WTC11 (cell line): ENCODE data around the gene TTC38. TPM values are rescaled to one million over a fixed set of nuclear protein-coding genes. Genes with fewer than 3 reads are reported as not detected.

Source experiments
- ATAC-seq: fragments of 200-7000 bp; cut with Tn5 transposase; 2 replicates; pipeline ENCODE4 v1.10.0; 2021; ENCODE audit warnings: mild to moderate bottlenecking, moderate library complexity
- CTCF ChIA-PET: fragments of 300-600 bp; sonication (Branson Sonifier 250); formaldehyde crosslinking; loops from one replicate; lab custom pipeline; 2021; ENCODE audit warnings: antibody characterized with exemption; lab: Charles Lee
- POLR2A ChIA-PET: fragments of 350-600 bp; sonication (Branson Sonifier 250); formaldehyde crosslinking; loops from one replicate; lab custom pipeline; 2021; ENCODE audit warnings: antibody characterized with exemption; lab: Charles Lee
- DNase-seq: peaks from one replicate; pipeline ENCODE4 v3.0.0; 2021; ENCODE audit warnings: low spot score
- H3K27ac Mint-ChIP-seq: 2 replicates; pipeline ENCODE4 v1.8.0; 2021; ENCODE audit warnings: mixed read lengths
- H3K27me3 Mint-ChIP-seq: 2 replicates; pipeline ENCODE4 v1.8.0; 2021; ENCODE audit warnings: low read depth, mild to moderate bottlenecking, moderate library complexity, mixed read lengths
- H3K36me3 Mint-ChIP-seq: 2 replicates; pipeline ENCODE4 v1.8.0; 2021; ENCODE audit warnings: mixed read lengths
- H3K4me1 Mint-ChIP-seq: 2 replicates; pipeline ENCODE4 v1.8.0; 2022; ENCODE audit warnings: mixed read lengths
- H3K4me3 Mint-ChIP-seq: 2 replicates; pipeline ENCODE4 v1.8.0; 2021; ENCODE audit warnings: mild to moderate bottlenecking, moderate library complexity, mixed read lengths
- H3K9me3 Mint-ChIP-seq: 2 replicates; pipeline ENCODE4 v1.8.0; 2021; ENCODE audit warnings: mixed read lengths
- CBFB ChIP-seq: sonication (generic); formaldehyde crosslinking; IDR thresholded peaks from 2 replicates; pipeline ENCODE4 v1.8.1; 2022; ENCODE audit warnings: mild to moderate bottlenecking, low read depth, missing genetic modification reagents
- CREB1 ChIP-seq: sonication (generic); formaldehyde crosslinking; IDR thresholded peaks from 2 replicates; pipeline ENCODE4 v1.8.0; 2023; ENCODE audit warnings: mild to moderate bottlenecking, missing genetic modification reagents
- CREM ChIP-seq: sonication (generic); formaldehyde crosslinking; IDR thresholded peaks from 2 replicates; pipeline ENCODE4 v1.8.1; 2022; ENCODE audit warnings: mild to moderate bottlenecking, missing genetic modification reagents, moderate library complexity
- ERG ChIP-seq: fragments of 250-450 bp; sonication (Bioruptor Pico); IDR thresholded peaks from 2 replicates; pipeline ENCODE4 v1.8.0; 2021; ENCODE audit warnings: mild to moderate bottlenecking
- FOXK1 ChIP-seq: sonication (generic); formaldehyde crosslinking; IDR thresholded peaks from 2 replicates; pipeline ENCODE4 v1.8.0; 2022; ENCODE audit warnings: mild to moderate bottlenecking, moderate library complexity, missing genetic modification reagents
- JAZF1 ChIP-seq: fragments of 250-450 bp; sonication (Bioruptor Pico); IDR thresholded peaks from 2 replicates; pipeline ENCODE4 v1.9.0; 2021; ENCODE audit warnings: moderate library complexity, mild to moderate bottlenecking, inconsistent platforms
- MLX ChIP-seq: sonication (generic); formaldehyde crosslinking; IDR thresholded peaks from 2 replicates; pipeline ENCODE4 v1.8.1; 2023; ENCODE audit warnings: mild to moderate bottlenecking, missing genetic modification reagents, moderate library complexity
- MXD4 ChIP-seq: fragments of 250-450 bp; sonication (Bioruptor Pico); IDR thresholded peaks from 2 replicates; pipeline ENCODE4 v1.8.0; 2021; ENCODE audit warnings: mild to moderate bottlenecking, moderate library complexity, borderline replicate concordance
- MYBL2 ChIP-seq: sonication (generic); formaldehyde crosslinking; IDR thresholded peaks from 2 replicates; pipeline ENCODE4 v1.8.1; 2023; ENCODE audit warnings: mild to moderate bottlenecking, moderate library complexity, missing genetic modification reagents
- NFYB ChIP-seq: sonication (generic); formaldehyde crosslinking; conservative IDR thresholded peaks from 2 replicates; pipeline ENCODE4 v1.8.0; 2022; ENCODE audit warnings: low read depth, missing genetic modification reagents
- NR1H2 ChIP-seq: sonication (generic); formaldehyde crosslinking; IDR thresholded peaks from 2 replicates; pipeline ENCODE4 v1.9.0; 2021; ENCODE audit warnings: mild to moderate bottlenecking, moderate library complexity, missing genetic modification reagents
- NR2C2 ChIP-seq: sonication (generic); formaldehyde crosslinking; IDR thresholded peaks from 2 replicates; pipeline ENCODE4 v1.8.0; 2022; ENCODE audit warnings: mild to moderate bottlenecking, missing genetic modification reagents
- SP1 ChIP-seq: sonication (generic); formaldehyde crosslinking; conservative IDR thresholded peaks from 2 replicates; pipeline ENCODE4 v1.8.1; 2022; ENCODE audit warnings: missing genetic modification reagents
- TEAD1 ChIP-seq: sonication (generic); formaldehyde crosslinking; IDR thresholded peaks from 2 replicates; pipeline ENCODE4 v1.8.0; 2022; ENCODE audit warnings: mild to moderate bottlenecking, missing genetic modification reagents
- TP53 ChIP-seq: sonication (generic); formaldehyde crosslinking; IDR thresholded peaks from 2 replicates; pipeline ENCODE4 v1.8.1; 2023; ENCODE audit warnings: mild to moderate bottlenecking, missing genetic modification reagents
- total RNA-seq: library from RNA; stranded (reverse); gene quantifications from 3 replicates; pipeline ENCODE4 v1.2.3, GENCODE V29; 2021
- TF ChIP-seq, protein P1 (sequence below): fragments of 250-450 bp; sonication (Bioruptor Pico); IDR thresholded peaks from 2 replicates; pipeline ENCODE4 v1.9.0; 2021; ENCODE audit warnings: mild to moderate bottlenecking
- TF ChIP-seq, protein P2 (sequence below): sonication (generic); formaldehyde crosslinking; IDR thresholded peaks from 2 replicates; pipeline ENCODE4 v1.8.1; 2022; ENCODE audit warnings: missing genetic modification reagents, borderline replicate concordance
- TF ChIP-seq, protein P3 (sequence below): fragments of 250-450 bp; sonication (Bioruptor Pico); IDR thresholded peaks from 2 replicates; pipeline ENCODE4 v1.9.0; 2021; ENCODE audit warnings: mild to moderate bottlenecking
- TF ChIP-seq, protein P4 (sequence below): fragments of 250-450 bp; sonication (Bioruptor Pico); IDR thresholded peaks from 2 replicates; pipeline ENCODE4 v1.9.0; 2021; ENCODE audit warnings: moderate library complexity, mild to moderate bottlenecking, inconsistent platforms, borderline replicate concordance
- TF ChIP-seq, protein P5 (sequence below): sonication (generic); formaldehyde crosslinking; IDR thresholded peaks from 2 replicates; pipeline ENCODE4 v1.8.1; 2022; ENCODE audit warnings: mild to moderate bottlenecking, moderate library complexity, missing genetic modification reagents

The TTC38 gene
- total RNA-seq, 1 experiment from 2014 or later = 20.7 TPM

DNA sequence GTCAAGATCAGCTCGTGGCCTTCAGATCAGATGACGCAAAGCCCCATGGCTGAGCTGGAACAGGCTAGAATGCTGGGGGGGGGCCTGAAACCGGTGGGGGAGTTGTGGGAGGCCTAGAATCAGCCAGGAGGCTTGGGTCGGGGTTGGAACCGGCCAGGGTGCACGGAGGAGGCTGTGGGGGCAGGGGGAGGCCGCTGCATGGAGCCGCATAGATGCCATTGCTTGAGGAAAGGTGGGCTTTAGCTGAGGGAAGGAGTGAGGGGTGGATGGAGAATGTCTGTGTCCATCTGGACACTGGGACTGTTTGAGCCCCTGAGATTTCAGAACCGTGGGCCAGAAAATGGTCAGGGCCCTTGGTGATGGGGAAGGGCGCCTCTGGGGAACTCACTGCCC lies 42.9 kb upstream of the TTC38 start:
- no peak for TF ChIP-seq MLX
- TF ChIP-seq, all 79 proteins: peak for 0
- peaks cover 6% of the 10 kb centered on the region for H3K9me3 Mint-ChIP-seq
- H3K36me3 Mint-ChIP-seq = peaks cover 3% of the 10 kb centered on the region; the same call in 1 of the 2 replicates
- H3K4me3 Mint-ChIP-seq = no peak overlapping the region
- ChIA-PET POLR2A (interaction anchor here (0.5 kb wide), 1 partner anchor 30 kb away, joined by 6 read pairs; no protein-coding TSS in a partner anchor), CTCF (no interaction called here)
- DNase-seq = no peak
- peaks cover 3% of the 10 kb centered on the region for H3K4me1 Mint-ChIP-seq
- H3K27me3 Mint-ChIP-seq = no peaks in the 10 kb centered on the region
- no peak overlapping the region for H3K27ac Mint-ChIP-seq
- ATAC-seq = no peak

GRCh38 chr22:46225631-46226030 lies 42.2 kb upstream of the TTC38 start:
- Mint-ChIP-seq H3K36me3 (peaks cover 3% of the 10 kb centered on the region; the same call in 1 of the 2 replicates), H3K4me1 (peaks cover 3% of the 10 kb centered on the region), H3K27me3 (no peaks in the 10 kb centered on the region), H3K4me3 (no peak overlapping the region), H3K27ac (no peak overlapping the region; the same call in 1 of the 2 replicates), H3K9me3 (peaks cover 6% of the 10 kb centered on the region)
- CTCF ChIA-PET = no interaction called here
- DNase-seq (no peak), ATAC-seq (no peak)
- POLR2A ChIA-PET = no interaction called here
- TF ChIP-seq CBFB (CRISPR knock-in tag) = no peak
- TF ChIP-seq, protein P1, sequence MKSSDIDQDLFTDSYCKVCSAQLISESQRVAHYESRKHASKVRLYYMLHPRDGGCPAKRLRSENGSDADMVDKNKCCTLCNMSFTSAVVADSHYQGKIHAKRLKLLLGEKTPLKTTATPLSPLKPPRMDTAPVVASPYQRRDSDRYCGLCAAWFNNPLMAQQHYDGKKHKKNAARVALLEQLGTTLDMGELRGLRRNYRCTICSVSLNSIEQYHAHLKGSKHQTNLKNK = no peak
- TF ChIP-seq JAZF1 (CRISPR knock-in tag) = no peak
- TF ChIP-seq TP53 (CRISPR knock-in tag) = no peak
- no peak for TF ChIP-seq MYBL2 (CRISPR knock-in tag)
- TF ChIP-seq, protein P2, sequence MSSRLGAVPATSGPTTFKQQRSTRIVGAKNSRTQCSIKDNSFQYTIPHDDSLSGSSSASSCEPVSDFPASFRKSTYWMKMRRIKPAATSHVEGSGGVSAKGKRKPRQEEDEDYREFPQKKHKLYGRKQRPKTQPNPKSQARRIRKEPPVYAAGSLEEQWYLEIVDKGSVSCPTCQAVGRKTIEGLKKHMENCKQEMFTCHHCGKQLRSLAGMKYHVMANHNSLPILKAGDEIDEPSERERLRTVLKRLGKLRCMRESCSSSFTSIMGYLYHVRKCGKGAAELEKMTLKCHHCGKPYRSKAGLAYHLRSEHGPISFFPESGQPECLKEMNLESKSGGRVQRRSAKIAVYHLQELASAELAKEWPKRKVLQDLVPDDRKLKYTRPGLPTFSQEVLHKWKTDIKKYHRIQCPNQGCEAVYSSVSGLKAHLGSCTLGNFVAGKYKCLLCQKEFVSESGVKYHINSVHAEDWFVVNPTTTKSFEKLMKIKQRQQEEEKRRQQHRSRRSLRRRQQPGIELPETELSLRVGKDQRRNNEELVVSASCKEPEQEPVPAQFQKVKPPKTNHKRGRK = no peak
- no peak for TF ChIP-seq MXD4 (CRISPR knock-in tag)
- TF ChIP-seq, protein P3, sequence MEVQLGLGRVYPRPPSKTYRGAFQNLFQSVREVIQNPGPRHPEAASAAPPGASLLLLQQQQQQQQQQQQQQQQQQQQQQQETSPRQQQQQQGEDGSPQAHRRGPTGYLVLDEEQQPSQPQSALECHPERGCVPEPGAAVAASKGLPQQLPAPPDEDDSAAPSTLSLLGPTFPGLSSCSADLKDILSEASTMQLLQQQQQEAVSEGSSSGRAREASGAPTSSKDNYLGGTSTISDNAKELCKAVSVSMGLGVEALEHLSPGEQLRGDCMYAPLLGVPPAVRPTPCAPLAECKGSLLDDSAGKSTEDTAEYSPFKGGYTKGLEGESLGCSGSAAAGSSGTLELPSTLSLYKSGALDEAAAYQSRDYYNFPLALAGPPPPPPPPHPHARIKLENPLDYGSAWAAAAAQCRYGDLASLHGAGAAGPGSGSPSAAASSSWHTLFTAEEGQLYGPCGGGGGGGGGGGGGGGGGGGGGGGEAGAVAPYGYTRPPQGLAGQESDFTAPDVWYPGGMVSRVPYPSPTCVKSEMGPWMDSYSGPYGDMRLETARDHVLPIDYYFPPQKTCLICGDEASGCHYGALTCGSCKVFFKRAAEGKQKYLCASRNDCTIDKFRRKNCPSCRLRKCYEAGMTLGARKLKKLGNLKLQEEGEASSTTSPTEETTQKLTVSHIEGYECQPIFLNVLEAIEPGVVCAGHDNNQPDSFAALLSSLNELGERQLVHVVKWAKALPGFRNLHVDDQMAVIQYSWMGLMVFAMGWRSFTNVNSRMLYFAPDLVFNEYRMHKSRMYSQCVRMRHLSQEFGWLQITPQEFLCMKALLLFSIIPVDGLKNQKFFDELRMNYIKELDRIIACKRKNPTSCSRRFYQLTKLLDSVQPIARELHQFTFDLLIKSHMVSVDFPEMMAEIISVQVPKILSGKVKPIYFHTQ (CRISPR knock-in tag) = no peak
- TF ChIP-seq, protein P4, sequence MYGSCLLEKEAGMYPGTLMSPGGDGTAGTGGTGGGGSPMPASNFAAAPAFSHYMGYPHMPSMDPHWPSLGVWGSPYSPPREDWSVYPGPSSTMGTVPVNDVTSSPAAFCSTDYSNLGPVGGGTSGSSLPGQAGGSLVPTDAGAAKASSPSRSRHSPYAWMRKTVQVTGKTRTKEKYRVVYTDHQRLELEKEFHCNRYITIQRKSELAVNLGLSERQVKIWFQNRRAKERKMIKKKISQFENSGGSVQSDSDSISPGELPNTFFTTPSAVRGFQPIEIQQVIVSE (CRISPR knock-in tag) = no peak
- TF ChIP-seq ERG = no peak
- TF ChIP-seq, protein P5, sequence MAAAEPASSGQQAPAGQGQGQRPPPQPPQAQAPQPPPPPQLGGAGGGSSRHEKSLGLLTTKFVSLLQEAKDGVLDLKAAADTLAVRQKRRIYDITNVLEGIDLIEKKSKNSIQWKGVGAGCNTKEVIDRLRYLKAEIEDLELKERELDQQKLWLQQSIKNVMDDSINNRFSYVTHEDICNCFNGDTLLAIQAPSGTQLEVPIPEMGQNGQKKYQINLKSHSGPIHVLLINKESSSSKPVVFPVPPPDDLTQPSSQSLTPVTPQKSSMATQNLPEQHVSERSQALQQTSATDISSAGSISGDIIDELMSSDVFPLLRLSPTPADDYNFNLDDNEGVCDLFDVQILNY (CRISPR knock-in tag) = no peak
- no peak for TF ChIP-seq CREB1
- TF ChIP-seq NR2C2 (CRISPR knock-in tag) = no peak
- TF ChIP-seq TEAD1 (CRISPR knock-in tag) = no peak
- TF ChIP-seq NFYB (CRISPR knock-in tag) = no peak
- no peak for TF ChIP-seq FOXK1 (CRISPR knock-in tag)
- TF ChIP-seq CREM (CRISPR knock-in tag) = no peak
- no peak for TF ChIP-seq SP1 (CRISPR knock-in tag)
- no peak for TF ChIP-seq NR1H2 (CRISPR knock-in tag)
